HG02981 (cell line): Measurements from ENCODE around the gene LRRC4C.
"Not testable (repeated sequence)": the region's sequence is repeated elsewhere in the genome, so short reads cannot be mapped to it uniquely, and the experiment has no call there.

ENCODE experiments used
- ATAC-seq: cut with Tn5 transposase; IDR thresholded peaks from one replicate; pipeline ENCODE4 v1.9.1; 2021; ENCODE audit warnings: mild to moderate bottlenecking, moderate library complexity; ENCODE audit not compliant: unreplicated experiment

LRRC4C gene

DNA sequence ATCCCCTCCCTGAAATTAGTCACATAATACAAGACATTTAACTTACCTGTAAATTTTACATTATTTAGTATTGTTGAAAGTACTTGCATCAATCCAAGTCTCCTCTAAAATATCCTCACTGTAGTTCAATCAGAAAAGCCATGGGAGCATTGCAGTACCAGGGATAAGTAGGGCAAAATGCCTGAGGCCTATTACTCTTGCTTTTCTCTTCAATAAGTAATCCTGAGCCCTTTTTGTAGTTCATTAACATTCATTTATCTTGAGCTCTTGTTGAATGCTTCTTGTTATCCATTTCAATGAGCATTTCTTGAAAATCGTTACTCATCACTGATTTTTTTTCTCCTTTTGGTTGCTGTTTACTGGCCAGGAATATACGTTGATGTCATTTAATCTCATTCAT lies 414.7 kb downstream of the LRRC4C start:
- ATAC-seq = no peak

DNA sequence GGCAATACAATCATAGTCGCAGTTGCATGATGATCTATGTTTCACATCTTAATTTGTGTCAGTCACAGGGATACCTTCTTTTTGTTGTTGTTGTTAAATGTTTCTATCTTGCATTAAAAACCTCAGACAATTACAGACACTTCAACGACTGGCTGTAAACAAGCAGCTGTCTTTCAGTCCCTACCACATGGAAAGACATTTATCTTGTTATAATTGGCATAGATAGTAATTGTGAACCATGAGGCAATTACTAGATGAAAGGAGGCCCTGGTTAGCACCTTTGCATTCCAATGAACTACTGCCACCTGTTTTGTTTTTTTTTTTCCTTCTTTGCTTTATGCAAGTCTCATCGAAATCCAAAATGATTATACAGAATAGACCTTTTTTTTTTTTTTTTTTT lies 416.8 kb downstream of the LRRC4C start:
- no peak for ATAC-seq

DNA sequence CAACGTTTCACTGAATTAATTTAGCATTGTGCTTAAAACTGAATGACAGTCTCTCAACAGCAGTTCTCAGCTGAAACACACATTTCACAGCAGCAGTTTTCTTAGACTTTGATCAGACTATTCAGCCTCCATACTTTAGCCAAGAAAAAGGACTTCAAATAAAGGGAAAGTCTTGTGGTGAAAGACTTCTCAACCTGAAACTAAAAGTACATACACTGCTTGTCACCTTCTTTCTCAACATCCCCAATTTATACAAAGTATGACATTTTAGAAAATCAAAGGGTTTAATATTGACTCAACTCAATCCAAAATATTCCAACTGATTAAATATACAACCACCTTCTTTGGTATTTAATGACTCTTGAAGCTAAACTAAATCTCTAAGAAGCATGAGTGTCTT lies 419.0 kb downstream of the LRRC4C start:
- no peak for ATAC-seq

DNA sequence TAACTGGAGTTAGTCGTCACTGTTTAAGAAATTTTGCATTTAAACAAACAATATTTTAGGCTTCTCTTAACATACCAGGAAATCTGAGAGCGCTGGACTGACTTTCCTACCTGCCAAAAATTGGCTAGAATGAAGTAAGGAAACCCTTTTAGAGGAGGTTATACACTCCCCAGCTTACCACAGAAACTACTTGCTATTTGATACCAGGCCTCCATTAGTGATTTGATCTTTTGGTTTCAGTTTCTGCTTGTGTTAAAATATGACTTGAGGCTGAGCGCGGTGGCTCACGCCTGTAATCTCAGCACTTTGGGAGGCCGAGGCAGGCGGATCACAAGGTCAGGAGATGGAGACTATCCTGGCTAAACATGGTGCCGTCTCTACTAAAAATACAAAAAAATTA lies 419.9 kb downstream of the LRRC4C start:
- no peak for ATAC-seq

DNA sequence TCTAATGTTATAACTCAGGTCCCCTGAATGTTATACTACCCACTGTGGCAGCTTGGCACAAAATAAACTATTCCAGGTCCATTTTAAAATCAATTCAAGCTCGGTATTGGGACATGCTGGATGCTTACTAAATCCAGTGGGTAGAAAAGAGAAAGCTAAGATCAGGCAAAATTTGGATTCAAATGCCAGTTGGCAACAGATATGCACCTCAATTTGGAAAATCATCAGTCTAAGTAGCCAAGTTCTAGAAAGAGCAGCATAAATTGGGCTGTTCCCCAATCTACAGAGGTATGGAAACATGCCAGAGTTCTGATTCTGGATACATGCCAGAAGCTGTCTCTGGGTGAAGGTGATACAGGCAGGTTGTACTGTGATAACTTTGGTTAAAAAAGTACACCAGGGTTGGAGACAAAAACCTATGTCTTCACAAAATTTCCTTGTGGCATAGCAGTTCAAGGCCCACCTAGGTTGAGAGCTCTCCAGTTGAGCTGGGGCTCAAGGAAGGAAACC lies 427.8 kb downstream of the LRRC4C start:
- ATAC-seq = no peak

DNA sequence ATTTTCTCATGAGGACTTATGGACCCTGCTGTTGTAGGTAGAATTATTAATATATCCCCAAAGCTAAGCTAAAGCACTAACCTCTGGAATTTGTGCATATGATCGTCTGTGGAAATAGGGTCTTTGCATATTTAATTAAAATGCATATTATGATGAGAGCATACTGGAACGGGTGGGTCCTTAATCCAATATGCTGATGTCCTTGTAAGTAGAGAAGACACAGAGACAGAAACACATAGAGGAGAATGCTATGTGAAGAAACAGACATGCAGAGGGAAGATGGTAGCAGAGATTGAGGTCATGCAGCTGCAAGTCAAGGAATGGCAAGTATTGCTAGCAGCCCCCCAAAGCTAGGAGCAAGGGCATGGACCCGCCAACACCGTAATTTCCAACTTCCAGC lies 439.2 kb downstream of the LRRC4C start:
- no peak for ATAC-seq

DNA sequence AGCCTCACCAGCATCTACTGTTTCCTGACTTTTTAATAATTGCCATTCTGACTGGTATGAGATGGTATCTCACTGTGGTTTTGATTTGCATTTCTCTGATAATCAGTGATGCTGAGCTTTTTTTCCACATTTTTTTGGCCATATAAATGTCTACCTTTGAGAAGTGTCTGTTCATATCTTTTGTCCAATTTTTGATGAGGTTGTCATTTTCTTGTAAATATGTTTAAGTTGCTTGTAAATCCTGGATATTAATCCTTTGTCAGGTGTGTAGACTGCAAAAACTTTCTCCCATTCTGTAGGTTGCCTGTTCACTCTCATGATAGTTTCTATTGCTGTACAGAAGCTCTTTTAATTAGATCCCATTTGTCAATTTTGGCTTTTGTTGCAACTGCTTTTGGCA lies 439.8 kb downstream of the LRRC4C start:
- ATAC-seq = not testable (repeated sequence)

DNA sequence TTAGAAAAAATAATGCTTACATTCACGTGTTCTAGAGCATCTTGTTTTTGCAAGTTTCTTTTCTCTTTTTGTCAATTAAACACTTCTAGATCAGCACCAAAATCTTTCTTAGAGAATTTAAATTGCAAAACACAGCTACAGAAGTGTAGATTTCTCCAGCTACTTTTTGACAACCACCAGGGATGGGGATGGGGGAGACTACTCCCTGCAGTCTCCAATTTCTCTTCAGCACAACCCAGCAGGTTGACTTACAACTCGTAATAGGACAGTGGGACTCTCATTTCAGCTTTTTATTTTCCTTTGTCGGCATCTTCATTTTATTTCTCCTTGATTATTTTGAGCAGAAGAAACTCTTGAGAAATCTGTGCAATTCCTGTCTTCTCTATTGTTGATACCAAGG lies 441.2 kb downstream of the LRRC4C start:
- no peak for ATAC-seq

DNA sequence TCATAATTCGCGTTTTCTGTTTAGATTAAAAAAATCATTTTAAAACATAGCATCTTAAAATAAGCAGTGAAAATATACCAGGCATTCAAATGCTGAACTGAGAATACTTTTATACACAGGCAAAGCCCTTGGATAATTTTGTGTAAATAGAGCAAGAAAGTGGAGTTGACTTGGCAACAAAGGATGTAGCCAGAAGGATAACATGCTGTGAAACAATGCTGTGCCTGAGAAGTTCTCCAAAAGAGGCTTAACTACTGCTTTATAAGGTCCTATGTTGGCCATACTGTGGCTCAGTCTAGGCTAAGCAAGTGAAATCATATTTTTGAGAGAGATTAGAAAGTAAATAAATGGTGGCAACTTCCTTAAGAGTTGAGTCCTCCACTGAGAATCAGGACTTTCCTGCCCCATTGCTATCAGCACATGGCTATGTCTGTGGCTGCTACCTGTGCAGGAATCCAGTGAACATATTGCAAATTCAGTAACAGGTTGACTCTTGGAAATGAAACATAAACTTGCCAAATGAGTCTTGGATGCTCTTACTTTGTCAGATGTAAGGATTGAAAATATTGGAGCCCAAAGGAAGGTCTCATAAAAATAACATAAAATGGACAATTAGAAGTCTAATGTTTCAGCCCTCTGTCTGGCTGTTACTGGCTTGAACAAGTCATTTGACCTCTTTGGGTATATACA lies 448.9 kb downstream of the LRRC4C start:
- no peak for ATAC-seq

DNA sequence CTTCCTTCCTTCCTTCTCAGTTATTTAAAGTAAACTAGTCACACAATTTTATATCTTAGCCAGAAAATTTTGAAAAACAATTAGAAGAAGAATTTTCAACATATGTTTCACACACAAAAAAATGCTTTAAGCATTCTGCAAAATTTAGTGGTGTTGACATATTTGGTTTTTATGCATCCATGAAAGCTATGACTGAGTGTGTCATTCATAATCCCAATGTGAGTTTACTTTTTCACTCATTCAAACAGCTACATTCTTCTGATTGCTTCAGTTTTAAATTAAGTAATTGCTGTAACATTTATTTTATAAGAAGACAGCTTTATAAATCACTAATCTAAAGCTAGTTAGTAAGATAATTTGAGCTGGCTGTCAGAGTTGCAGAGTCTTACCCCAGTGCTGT lies 453.5 kb downstream of the LRRC4C start:
- no peak for ATAC-seq

DNA sequence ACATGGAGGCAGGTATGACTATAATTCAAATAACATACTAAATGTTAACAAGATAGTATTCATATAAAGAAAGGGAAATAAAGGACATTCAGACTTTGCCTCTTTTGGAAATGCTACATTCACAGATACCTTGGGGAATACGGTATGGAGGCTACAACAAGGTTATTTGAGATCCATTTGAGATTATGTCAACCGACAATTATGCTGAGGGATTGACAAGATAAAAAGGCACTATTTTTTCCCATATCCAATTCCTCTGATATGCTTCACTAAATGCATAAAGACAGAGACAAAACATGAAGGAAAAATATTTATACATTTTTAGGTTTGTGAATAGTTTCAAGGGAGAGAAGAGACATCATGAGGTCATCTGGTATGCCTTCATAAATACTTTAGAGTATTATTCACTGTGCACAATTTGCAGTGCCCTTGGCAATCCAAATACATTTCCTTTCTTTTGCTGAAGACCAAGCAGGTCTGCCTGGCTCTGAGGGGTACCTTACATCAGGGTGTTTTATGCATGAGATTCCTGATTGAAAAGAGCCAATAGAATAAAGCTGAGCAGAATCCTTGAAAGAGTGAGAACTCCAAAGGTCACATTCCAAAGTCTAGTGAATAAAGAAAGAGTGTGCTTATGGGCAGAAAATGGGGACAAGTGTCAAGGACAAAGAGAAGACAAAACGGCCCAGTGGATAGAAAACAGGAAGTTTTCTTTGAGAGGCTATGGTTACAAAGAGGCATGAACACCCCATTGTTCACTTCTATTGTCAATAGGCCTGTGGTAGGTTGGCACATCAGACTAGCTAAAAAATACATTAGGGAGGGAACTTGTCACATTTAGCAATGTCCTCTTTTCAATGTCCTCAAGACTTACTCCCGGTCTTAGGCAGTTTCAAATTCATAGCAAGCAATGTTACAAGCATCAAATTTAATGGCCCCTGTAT lies 455.8 kb downstream of the LRRC4C start:
- no peak for ATAC-seq

DNA sequence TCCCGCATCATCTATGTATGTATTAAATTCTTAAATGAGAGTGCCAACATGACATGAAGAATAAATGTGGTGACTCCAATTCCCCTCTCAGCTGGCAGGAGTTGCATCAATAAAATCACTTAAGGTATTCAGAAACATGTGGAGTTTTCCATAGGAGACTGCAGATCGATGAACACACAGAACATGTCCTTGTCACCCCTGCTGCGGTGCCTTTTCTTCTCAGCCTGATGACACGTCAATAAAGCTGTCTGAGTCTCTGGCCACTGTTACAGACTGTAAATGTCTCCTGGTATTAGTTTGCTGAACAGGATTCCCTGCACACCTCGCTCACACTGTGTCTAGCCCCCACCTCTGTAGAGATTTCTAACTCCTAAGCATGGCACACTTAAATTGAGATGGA lies 460.5 kb downstream of the LRRC4C start:
- no peak for ATAC-seq

DNA sequence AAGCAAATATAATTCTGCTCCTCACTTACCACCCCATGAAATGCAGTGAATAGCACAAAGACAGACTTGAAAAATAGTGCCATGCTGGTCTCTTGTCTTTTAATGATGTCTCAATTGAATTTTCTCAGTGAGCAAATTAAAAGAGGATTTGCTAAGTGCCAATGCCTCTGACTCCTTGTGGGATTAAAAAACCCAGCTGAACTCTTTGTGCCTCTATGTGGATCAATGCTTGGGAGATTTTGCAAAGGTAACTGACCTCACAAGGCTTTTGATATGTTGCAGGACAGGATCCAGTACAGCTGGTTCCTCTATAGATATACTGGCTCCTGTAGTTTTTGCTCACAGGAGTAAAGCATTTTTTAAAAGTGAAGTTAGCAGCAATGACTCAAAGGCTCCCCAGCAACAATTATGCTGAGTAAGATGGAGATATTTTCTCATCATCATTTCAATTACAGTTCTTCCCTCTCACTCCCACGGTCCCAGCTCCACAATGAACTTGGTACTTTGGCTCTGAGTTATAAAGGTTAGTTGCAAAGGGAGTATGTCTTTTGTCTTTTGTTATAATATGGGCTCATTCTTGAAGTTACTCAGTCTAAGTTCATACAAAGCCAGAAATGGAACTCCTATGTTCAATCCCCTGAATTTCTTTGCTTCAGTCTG lies 471.5 kb downstream of the LRRC4C start:
- ATAC-seq = no peak

DNA sequence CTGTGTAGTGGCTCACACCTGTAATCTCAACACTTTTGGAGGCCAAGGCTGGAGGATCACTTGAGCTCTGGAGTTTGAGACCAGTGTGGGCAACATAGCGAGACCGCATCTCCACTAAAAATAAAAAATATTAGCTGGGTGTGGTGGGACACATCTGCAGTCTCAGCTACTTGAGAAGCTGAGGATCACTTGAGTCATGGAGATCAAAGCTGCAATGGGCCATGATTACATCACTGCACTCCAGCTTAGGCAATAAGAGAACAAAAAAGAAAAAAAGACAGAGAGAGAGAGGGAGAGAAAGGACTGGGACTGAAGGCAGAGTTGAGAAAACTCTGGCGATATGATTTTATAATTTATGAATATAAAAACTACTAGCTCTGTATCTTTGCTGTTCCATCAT lies 473.1 kb downstream of the LRRC4C start:
- no peak for ATAC-seq

DNA sequence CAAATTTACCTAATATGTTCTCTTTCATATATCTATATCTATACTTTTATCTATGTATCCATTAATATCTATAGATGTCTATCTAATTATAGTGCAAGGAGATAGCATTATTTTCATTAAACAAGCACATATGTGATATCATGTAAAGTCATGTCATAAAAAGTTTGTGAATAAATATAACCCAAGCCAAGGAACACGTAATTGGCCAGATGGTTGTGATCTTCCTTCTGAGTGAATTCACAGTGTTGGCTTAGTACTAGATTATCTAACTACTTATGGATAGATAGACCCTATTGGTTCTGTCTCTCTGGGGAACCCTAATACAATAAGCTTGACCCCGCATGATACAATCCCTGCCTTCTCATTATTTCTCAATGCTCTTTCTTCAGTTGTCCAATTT lies 484.4 kb downstream of the LRRC4C start:
- no peak for ATAC-seq

DNA sequence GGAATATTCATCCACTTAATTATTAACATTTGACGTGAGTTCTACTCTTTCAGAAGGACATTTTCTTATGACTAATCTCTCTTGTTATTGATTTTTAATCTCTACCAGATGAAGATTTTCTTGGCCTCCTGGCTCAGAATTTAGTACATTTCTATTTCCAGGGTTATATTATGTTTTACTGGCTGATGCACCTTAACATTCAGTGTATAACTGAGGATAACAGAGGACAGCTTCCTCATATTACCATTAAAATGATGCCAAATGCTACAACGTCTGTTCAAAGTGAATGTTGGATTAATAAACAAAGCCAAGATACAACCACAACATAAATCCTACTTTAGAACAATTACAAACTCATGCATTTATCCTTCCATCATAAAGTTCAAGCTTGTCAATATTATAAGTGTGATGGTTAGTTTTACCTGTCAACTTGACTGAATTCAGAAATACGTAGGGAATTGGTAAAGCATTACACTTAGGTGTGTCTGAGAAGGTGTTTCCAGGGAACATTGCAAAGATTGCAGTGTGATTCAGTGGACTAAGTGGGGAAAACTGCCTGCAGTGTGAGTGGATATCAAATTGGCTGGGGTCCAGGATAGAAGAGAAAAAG lies 485.2 kb downstream of the LRRC4C start:
- ATAC-seq = no peak

DNA sequence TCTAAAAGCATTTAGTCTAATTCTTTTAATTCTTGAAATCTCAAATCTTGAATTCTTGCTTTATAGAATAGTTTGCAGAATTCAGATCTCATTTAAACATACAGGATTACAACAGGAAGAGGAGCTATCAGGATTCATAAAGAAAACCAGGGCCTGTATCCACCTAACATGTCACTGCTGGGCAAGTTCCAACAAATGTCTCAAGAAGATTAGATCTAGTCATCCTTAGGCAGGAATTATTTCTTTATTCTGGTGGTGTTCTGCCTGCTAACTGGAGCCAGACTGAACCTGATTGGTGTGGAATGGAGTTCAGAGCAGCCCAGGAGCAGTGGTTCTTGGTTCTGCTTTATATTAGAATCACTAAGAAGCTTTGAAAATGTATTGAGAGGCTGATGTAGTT lies 500.7 kb downstream of the LRRC4C start:
- no peak for ATAC-seq

DNA sequence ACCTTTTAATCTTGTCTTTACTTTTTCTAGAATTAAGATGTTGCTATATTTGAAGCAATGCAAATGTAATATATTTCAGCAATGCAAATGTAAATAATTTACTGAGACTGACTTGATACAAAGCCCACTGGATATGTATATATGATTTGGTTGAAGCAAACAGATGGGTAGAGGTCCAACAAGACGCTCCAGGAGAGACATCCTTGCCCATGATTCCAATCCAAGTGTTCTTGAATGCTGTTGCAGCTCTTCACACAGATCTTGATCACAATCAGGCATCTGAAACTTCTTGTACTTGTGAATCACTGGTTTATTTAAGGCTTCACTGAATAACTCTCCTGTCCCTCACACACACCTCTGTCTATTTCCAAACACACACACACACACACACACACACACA lies 507.0 kb downstream of the LRRC4C start:
- ATAC-seq = no peak

DNA sequence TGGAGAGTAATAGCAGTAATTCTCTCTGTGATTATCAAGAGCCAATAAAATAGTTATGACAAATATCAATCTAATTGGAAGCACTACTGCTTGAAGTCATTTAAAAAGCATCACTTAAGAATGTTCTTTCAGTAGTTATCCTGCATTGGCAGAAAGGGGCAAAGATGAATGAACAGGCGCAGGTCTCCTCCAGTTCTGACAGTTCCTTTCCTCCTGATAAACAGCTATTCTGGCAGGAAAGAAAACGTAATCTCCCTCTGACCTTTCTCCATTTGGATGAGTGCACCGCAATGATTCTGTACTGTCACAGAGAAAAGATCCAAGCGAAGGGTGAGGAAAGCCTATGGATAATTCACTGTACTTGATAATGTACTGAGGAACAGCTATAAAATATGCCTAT lies 521.5 kb downstream of the LRRC4C start:
- ATAC-seq = no peak

DNA sequence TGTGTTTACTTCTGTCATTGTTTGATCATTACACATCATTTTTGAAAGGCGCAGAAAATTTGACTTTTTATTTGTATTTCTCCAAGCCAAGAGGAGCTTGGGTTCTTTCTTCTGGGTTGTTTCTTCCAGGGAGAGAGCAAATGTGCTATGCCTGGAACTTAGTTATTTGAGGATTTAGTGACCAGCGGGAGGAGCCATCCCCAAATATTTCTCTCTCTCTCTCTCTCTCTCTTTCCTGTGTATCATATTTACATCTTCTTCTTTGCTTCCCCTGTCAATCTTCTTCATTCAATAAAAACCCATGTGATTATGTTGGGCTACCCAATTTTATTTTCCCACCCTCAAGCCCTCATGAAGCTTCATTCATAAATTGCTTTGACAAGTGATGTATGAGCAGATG lies 534.5 kb downstream of the LRRC4C start:
- no peak for ATAC-seq

DNA sequence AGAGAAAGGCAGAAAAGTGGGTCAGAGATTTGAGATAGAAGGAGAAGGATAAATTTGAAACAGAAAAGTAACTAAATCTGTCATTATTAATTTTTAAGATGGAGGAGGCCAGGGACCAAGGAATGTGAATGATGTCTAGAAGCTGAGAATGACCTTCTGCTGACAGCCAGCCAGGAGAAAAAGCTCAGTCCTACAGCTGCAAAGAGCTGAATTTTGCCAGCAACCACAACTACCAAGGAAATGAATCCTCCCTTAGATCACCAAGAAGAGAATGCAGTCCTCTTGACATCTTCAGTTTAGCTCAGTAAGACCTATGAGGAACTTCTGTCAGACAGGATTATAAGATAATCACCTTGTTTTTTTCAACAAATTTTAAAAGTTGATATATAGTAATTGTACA lies 538.2 kb downstream of the LRRC4C start:
- ATAC-seq = no peak
